Right ventricle myocardium superior (tissue), 1 donor: ENCODE results near the gene PARVB. TPM values are rescaled to one million over a fixed set of nuclear protein-coding genes. Genes with fewer than 3 reads are reported as not detected.

ENCODE experiments used
- ATAC-seq: fragments of 200-7000 bp; cut with Tn5 transposase; one replicate; pipeline ENCODE4 v1.9.1; 2020; ENCODE audit warnings: mild to moderate bottlenecking; ENCODE audit not compliant: poor library complexity
- DNase-seq: peaks from one replicate; pipeline ENCODE4 v3.0.0-alpha.2; 2020
- intact Hi-C: fragments of 100-400 bp; cut with DNase I; formaldehyde crosslinking; loops from one replicate; pipeline ENCODE4 v1.11.2; 2022
- total RNA-seq: library from RNA; stranded (reverse); fragmentation: NEBNext Ultra II Directional; extraction: Animal tissue kit (Norgen Biotek cat#: 25700); gene quantifications from one replicate; pipeline ENCODE4 v1.2.1, GENCODE V29; 2021
- donor health status: DM: no; HTN: yes; CAD: no; lungs with severe emphysema.

PARVB gene
- total RNA-seq, 1 donor from 2014 or later: 194 TPM

DNA sequence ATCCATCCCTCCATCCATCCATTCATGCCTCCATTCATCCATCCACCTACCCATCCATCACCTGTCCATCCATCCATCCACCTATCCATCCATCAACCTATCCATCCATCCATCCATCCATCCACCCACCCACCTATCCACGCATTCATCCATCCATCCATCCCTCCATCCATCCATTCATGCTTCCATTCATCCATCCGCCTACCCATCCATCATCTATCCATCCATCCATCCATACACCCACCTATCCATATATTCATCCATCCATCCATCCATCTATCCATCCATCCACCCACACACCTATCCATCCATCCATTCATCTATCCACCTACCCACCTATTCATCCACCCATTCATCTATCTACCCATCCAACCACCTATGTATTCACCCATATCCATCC lies 170.5 kb downstream of the PARVB start:
- intact Hi-C loops: no loop called here
- ATAC-seq (no peak), DNase-seq (no peak)

- ATAC-seq (no peak), DNase-seq (no peak)
- intact Hi-C loops: no loop called here
Measured at GRCh38 chr22:44195189-44195871, 171.2 kb downstream of the PARVB start.

- DNase-seq (no peak), ATAC-seq (no peak)
Measured at GRCh38 chr22:44196241-44196640, 172.1 kb downstream of the PARVB start.

GRCh38 chr22:44196731-44197131 lies 172.6 kb downstream of the PARVB start:
- DNase-seq (no peak), ATAC-seq (no peak)
- intact Hi-C loops: no loop called here

More at GRCh38 chr22:44196241-44196640, 172.1 kb downstream of the PARVB start:
- intact Hi-C loops: no loop called here

- intact Hi-C loops: no loop called here
- DNase-seq (no peak), ATAC-seq (no peak)
Measured at GRCh38 chr22:44197271-44197670, 173.2 kb downstream of the PARVB start.

GRCh38 chr22:44199164-44199563 lies 175.1 kb downstream of the PARVB start:
- intact Hi-C loops: no loop called here
- DNase-seq (no peak), ATAC-seq (no peak)

- DNase-seq: no peak
- intact Hi-C loops: no loop called here
- no peak for ATAC-seq
Measured at GRCh38 chr22:44199866-44200265, 175.8 kb downstream of the PARVB start.

GRCh38 chr22:44200451-44200850 lies 176.3 kb downstream of the PARVB start:
- intact Hi-C loops: no loop called here
- ATAC-seq: peak; percentile 20

GRCh38 chr22:44200855-44201550 lies 176.9 kb downstream of the PARVB start:
- DNase-seq (no peak), ATAC-seq (peak; percentile 26)
- intact Hi-C loops: no loop called here

More at GRCh38 chr22:44200451-44200850, 176.3 kb downstream of the PARVB start:
- no peak for DNase-seq

DNA sequence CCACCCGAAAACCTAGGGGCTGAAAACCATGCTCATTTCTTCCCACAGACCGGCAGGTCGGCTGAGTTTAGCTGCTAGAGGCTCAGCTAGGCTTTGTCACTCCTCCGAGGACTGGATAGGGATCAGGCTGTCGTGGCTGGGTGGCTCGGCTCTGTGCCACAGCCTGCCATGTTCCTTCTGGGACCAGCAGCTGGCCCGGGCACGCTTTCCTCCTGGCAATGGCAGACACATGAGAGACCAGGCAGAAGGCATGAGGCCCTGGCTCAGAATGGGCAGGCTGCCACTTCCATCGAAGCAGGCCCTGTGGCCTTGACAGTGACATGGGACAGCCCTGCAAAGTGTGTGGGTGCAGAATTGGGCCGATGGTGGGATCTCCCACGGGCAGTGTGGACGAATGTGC lies 177.6 kb downstream of the PARVB start:
- intact Hi-C loops: no loop called here
- peak; percentile 63 for DNase-seq
- peak; percentile 67 for ATAC-seq

GRCh38 chr22:44202261-44202789 lies 178.2 kb downstream of the PARVB start:
- intact Hi-C loops: no loop called here
- ATAC-seq: no peak
- DNase-seq: no peak

DNA sequence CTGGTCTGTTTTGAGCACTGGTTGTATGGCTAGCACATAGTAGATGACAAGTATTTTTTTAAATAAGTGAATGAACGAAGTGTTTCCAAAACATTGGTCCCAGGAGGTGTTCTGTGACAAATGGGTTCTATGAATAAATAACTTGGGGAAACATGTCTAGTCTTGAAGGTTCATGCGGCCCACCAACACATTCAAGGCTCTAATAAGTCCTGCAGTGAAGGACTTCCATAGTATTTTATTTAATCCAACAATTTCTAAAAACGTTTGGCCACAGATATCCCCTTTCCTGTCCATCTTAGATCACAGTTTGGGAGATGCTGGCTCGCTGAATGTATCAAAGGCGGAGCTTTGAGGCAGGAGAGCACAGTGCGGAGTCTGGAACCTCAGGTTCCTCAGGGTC lies 179.1 kb downstream of the PARVB start:
- DNase-seq: no peak
- no peak for ATAC-seq
- intact Hi-C loops: no loop called here

DNA sequence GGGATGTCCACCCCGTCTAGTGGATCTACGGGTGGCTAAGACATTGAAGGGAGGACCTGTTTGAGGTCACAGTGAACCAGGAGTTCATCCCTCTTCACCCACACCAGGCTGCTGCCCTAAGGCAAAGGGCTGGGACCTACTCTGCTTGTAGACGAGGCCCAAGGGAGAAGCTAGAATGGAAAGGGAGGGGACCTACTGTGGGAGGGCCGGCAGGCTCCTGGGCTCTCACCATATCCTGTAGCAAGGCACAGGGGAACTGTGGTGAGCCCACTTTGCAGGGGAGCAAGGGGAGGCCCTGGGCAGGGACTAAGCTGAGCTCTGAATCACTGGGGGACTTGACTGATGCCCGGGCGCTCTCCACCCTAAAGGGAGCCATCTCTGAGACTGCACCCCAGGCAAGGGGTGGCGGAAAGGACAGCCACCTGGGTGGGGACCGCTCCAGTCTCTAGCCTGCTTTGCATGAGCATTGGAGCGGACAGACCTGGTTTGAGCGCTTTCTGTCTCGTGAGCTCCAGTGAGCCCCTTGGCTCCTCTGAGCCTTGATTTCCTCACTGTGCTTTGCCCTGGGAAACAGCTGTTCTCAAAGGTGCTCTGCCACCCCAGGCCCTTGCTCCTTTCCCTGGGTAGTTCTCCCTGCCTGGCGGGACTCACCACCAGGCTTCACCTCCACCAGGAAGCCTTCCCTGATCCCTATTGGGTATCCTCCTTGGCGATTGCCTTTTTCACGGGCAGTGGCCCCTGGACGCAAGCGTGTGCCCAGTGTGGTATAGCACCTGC lies 180.8 kb downstream of the PARVB start:
- intact Hi-C loops: no loop called here
- DNase-seq (no peak), ATAC-seq (no peak)

GRCh38 chr22:44205516-44206329 lies 181.6 kb downstream of the PARVB start:
- intact Hi-C loops: no loop called here
- DNase-seq (no peak), ATAC-seq (no peak)

- no peak for ATAC-seq
- intact Hi-C loops: no loop called here
- no peak for DNase-seq
Measured at GRCh38 chr22:44206330-44206645, 182.2 kb downstream of the PARVB start.

DNA sequence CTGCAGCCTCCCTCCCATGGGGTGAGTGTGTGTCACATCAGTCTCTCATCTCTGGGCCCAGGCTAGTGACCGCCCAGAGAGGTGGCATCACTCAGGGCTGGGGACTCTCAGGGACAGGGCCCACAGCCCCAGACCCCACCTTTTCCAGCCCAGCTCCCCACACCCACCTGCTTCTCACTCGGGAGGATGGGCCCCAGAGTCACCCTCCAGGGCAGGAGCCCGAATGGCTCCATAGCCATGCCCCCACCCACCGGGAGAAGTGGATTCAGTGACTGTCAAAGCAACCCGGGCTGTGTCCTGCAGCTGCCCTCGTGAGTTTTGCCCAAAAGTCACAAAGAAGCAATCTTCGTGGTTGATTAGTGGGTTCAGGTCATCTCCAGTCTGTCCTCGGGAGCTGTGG lies 182.6 kb downstream of the PARVB start:
- ATAC-seq (no peak), DNase-seq (no peak)

DNA sequence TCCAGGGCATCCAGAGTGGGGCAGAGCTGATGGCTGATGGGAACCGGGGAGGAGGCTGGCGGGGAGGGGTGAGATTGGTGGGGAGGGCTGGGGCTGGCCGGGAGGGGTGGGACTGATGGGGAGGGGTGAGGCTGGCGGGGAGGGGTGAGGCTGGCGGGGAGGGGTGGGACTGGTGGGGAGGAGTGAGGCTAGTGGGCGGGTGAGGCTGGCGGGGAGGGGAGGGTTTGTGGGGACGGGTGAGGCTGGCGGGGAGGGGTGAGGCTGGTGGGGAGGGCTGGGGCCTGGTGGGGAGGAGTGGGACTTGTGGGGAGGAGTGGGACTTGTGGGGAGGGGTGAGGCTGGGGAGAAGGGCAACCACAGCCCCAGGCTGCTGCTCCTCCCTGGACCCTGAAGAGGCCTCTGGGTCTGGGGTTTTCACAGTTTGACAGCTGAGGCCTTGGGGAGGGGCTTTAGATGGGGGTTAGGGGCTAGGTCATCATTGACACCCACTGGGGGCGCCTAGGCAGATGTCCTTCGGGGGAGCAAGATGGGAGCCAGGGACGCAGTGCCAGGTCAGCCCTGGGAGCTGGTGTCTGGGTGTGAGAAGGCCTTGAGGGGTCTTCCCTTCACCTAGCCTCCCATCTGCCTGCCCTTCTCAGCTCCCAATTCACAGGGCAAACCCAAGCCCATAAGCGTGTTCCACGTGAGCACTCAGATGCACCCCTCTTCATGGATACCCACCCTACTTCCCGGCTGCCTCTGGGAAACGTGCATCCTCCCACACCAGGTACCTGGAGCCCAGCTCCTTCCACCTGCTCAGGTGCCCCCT lies 183.3 kb downstream of the PARVB start:
- ATAC-seq (no peak), DNase-seq (no peak)
- intact Hi-C loops: no loop called here

More for the DNA sequence above, 182.6 kb downstream of the PARVB start:
- intact Hi-C loops: no loop called here

DNA sequence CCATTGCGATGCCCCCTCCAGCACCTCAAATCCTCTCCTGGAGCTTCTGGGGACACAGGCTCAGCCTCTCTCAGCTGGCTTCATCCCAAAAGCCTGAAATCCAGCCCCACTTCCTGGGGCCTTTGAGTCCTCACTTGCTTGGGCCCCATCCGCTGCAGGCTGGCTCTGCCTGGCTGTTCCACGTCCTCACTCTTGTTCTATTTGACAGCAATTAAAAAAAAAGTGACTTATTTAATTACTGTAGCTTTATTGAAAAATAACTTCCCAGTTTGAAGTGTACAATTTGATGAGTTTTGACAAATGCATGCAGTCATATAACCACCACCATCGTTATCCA lies 183.8 kb downstream of the PARVB start:
- intact Hi-C loops: no loop called here
- ATAC-seq (no peak), DNase-seq (no peak)
